Neutrophil (primary cell): ENCODE measurements around the gene GJA1.

ENCODE experiments used
- H3K27ac ChIP-seq: fragments of 200-600 bp; sonication (generic); 2 replicates; pipeline ENCODE4 v1.5.1; 2016; ENCODE audit warnings: mild to moderate bottlenecking, moderate library complexity
- H3K27me3 ChIP-seq: fragments of 200-600 bp; sonication (generic); 2 replicates; pipeline ENCODE4 v1.6.0; 2016; ENCODE audit warnings: mild to moderate bottlenecking
- H3K36me3 ChIP-seq: fragments of 200-600 bp; sonication (generic); 2 replicates; pipeline ENCODE4 v1.5.1; 2017
- H3K4me1 ChIP-seq, 2 experiments: fragments of 200-600 bp in 1 of 2; sonication (generic) in 1 of 2; 1 replicate in 1 of 2; 2 replicates in 1 of 2; pipeline versions ENCODE4 v1.5.1 to v1.6.1; 2013 to 2016; ENCODE audit warnings: low read depth in 1 of 2, low read length in 1 of 2, mild to moderate bottlenecking in 1 of 2, moderate library complexity in 1 of 2; ENCODE audit not compliant: control insufficient read depth in 1 of 2, insufficient read depth in 1 of 2
- H3K4me3 ChIP-seq, 2 experiments: fragments of 200-600 bp in 1 of 2; sonication (generic) in 1 of 2; 1 replicate in 1 of 2; 2 replicates in 1 of 2; pipeline ENCODE4 v1.5.1; 2013 to 2016; ENCODE audit warnings: low read depth in 1 of 2, low read length in 1 of 2, mild to moderate bottlenecking in 1 of 2, moderate library complexity in 1 of 2
- H3K9me3 ChIP-seq: fragments of 200-600 bp; sonication (generic); 2 replicates; pipeline ENCODE4 v1.5.1; 2016
- CTCF ChIP-seq: fragments of 200-600 bp; sonication (generic); IDR thresholded peaks from 2 replicates; pipeline ENCODE4 v1.5.1; 2016; ENCODE audit warnings: antibody characterized with exemption

GJA1 gene

DNA sequence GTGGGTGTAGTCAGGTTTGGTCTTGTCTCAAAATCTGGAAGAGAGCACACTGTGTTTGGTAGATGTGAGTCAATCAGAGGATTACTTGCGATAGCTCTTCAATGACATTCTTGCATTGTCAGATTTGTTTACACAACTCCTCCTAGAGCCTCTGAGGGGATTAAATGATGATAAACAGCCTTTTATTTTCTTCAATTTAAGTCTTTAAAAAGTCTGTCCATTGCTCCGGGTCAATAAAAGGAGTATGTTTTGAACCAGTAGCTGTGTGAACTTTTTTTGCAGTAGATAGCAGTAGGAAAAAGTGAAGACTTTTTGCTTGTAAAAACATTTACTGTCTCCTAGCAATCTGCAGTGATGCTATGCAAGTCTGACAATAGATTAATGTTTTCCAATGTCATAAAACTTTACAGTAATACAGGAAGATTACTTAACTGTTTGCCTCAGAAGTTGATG is 49.9 kb downstream of the GJA1 start:
- H3K4me1 ChIP-seq: no peaks in the 10 kb centered on the region
- TF ChIP-seq CTCF: no peak
- H3K9me3 ChIP-seq: no peaks in the 10 kb centered on the region
- H3K27me3 ChIP-seq: no peaks in the 10 kb centered on the region
- H3K4me3 ChIP-seq: no peak overlapping the region
- H3K27ac ChIP-seq: no peak overlapping the region
- no peaks in the 10 kb centered on the region for H3K36me3 ChIP-seq

- no peaks in the 10 kb centered on the region for H3K27me3 ChIP-seq
Measured at GRCh38 chr6:121491576-121491975, 56.1 kb downstream of the GJA1 start.

GRCh38 chr6:121492536-121492935 is 57.1 kb downstream of the GJA1 start:
- no peaks in the 10 kb centered on the region for H3K36me3 ChIP-seq
- H3K4me3 ChIP-seq: no peak overlapping the region
- TF ChIP-seq CTCF: no peak
- no peak overlapping the region for H3K27ac ChIP-seq
- H3K4me1 ChIP-seq: no peaks in the 10 kb centered on the region
- no peaks in the 10 kb centered on the region for H3K9me3 ChIP-seq
- no peaks in the 10 kb centered on the region for H3K27me3 ChIP-seq

More at GRCh38 chr6:121491576-121491975, 56.1 kb downstream of the GJA1 start:
- H3K4me1 ChIP-seq: no peaks in the 10 kb centered on the region
- H3K4me3 ChIP-seq: no peak overlapping the region
- no peaks in the 10 kb centered on the region for H3K36me3 ChIP-seq
- H3K27ac ChIP-seq: no peak overlapping the region
- H3K9me3 ChIP-seq: no peaks in the 10 kb centered on the region
- TF ChIP-seq CTCF: no peak

DNA sequence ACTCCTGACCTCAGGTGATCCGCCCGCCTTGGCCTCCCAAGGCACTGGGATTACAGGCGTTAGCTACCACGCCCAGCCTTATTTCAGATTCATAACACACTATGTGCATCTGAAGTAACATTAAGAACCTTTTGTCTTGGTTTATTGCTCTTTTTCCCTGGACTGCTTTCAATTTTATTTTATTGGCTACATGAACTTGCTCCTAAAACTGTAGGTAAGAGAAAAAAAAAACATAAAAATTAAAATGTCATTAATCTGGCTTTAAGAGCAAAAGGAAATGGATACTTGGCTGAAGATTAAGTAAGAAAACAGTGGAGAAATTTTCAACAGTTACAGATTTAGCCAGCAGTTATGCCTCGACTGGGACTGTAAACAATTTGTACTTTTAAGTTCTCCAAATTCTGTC is 62.5 kb downstream of the GJA1 start:
- Histone ChIP-seq H3K4me3 (no peak overlapping the region), H3K27ac (no peak overlapping the region), H3K9me3 (no peaks in the 10 kb centered on the region), H3K4me1 (no peaks in the 10 kb centered on the region), H3K27me3 (no peaks in the 10 kb centered on the region), H3K36me3 (no peaks in the 10 kb centered on the region)
- no peak for TF ChIP-seq CTCF

DNA sequence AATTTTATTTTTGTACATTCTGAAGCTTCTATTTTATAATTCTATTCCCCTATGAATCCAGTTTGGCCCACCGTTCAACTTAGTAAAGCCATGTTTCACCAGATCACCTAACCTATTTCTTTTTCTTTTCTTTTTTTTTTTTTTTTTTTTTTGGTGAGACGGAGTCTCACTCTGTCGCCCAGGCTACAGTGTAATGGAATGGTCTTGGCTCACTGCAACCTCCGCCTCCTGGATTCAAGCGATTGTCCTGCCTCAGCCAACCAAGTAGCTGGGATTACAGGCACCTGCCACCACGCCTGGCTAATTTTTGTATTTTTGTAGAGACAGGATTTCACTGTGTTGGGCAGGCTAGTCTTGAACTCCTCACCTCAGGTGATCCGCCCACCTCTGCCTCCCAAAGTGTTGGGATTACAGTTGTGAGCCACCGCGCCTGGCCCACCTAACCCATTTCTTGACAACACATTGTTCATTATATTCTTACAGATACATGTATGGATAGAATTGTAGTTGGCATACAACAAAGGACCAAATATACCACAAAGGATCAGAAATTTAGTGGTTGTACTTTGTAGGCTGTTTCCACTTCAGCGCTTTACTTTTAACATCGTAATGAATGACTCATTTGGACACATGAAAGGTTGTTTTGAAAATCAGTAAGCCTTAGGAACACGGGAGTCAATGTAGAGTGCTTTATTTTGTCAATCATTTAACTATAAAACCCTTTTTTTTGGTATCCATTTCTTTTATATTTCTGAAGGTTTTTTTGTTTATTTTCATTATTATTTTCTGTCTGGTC is 63.2 kb downstream of the GJA1 start:
- Histone ChIP-seq H3K36me3 (no peaks in the 10 kb centered on the region), H3K4me1 (no peaks in the 10 kb centered on the region), H3K27ac (no peak overlapping the region), H3K9me3 (no peaks in the 10 kb centered on the region), H3K4me3 (no peak overlapping the region), H3K27me3 (no peaks in the 10 kb centered on the region)
- TF ChIP-seq CTCF: no peak
